GM12872 (cell line): ENCODE results near the gene PCBP3.

Experiments
- TF ChIP-seq, protein P1 (sequence below): IDR thresholded peaks from 3 replicates; pipeline ENCODE4 v1.5.1; 2011; ENCODE audit warnings: low read depth, mild to moderate bottlenecking, low read length, moderate library complexity; ENCODE audit not compliant: insufficient read depth

PCBP3 gene

DNA sequence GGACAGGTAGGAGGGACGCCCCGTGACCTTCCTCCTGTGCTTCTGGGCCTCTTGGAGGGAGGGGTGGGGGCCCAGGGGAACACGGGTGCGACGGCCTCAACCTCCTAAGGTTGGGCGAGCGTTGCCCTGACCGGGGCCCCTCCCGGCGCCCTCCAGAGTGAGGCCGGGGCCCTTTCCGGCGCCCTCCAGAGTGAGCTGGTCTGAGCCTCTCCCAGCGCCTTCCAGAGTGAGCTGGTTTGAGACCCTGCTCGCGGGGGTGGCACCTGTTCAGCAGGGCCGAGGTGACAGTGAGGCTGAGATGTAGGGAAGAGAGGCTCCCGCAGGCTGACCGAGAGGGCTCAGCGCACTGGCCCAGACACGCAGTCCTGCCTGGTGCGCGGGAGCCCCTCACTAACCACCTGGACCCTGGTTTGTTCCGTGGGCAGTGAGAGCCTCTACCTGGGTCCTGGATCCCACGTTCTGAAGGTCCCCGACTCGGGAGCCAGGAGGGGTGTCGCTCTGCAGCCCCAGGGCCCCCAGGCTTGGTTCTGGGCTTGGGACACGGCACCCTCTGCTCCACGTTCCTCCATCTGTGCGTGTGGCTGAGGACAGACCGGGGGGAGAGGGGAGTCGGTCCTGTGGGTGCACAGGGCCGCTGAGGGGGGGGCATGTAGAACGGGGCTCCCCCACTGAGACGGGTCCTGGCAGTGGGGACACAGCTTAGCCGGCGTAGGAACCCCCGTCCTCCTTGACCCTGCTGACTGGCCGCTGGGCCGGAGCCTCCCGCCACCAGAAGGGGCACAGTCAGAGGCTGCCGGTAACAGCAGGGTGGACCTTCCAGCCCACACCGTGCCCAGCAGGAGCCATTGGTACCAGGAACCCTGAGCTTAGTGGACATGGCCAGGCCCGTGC, 339.5 kb downstream of the PCBP3 start:
- TF ChIP-seq, protein P1, sequence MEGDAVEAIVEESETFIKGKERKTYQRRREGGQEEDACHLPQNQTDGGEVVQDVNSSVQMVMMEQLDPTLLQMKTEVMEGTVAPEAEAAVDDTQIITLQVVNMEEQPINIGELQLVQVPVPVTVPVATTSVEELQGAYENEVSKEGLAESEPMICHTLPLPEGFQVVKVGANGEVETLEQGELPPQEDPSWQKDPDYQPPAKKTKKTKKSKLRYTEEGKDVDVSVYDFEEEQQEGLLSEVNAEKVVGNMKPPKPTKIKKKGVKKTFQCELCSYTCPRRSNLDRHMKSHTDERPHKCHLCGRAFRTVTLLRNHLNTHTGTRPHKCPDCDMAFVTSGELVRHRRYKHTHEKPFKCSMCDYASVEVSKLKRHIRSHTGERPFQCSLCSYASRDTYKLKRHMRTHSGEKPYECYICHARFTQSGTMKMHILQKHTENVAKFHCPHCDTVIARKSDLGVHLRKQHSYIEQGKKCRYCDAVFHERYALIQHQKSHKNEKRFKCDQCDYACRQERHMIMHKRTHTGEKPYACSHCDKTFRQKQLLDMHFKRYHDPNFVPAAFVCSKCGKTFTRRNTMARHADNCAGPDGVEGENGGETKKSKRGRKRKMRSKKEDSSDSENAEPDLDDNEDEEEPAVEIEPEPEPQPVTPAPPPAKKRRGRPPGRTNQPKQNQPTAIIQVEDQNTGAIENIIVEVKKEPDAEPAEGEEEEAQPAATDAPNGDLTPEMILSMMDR, result no peak

DNA sequence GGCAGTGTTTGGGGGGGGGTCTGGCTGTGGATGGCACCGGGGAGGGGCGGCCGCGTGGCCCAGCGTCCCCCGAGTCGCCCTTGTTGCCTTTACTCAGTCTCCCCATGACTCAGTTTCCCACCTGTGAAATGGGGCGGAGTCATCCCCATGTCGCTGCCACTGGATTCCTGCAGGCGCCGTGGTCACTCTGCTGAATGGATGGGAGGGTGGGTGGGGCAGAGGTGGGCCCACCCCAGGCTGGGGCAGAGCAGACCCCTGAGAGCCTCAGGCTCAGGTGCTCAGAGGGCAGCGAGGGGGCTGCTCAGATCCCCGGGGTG, 340.1 kb downstream of the PCBP3 start:
- TF ChIP-seq, protein P1, result no peak

DNA sequence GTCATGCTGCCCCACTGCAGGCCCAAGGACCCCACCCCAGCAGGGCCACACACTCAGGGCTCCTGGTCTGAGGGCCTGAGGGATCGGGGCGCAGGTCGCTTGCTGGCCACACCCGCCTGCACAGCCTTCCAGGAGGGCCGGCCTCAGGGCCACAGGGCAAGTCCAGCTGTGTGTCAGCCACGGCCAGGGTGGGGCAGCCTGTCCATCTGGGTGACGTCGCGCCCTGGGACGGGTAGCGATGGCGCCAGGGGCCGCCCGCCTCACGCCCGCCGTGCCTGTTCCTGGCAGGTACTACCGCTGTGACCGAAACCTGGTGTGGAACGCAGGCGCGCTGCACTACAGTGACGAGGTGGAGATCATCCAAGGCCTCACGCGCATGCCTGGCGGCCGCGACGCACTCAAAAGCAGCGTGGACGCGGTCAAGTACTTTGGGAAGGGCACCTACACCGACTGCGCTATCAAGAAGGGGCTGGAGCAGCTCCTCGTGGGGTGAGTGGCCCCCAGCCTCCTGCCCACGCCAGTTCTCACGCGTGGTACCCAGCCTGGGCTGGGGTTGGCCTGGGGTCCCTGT, 340.5 kb downstream of the PCBP3 start:
- TF ChIP-seq, protein P1, result no peak

DNA sequence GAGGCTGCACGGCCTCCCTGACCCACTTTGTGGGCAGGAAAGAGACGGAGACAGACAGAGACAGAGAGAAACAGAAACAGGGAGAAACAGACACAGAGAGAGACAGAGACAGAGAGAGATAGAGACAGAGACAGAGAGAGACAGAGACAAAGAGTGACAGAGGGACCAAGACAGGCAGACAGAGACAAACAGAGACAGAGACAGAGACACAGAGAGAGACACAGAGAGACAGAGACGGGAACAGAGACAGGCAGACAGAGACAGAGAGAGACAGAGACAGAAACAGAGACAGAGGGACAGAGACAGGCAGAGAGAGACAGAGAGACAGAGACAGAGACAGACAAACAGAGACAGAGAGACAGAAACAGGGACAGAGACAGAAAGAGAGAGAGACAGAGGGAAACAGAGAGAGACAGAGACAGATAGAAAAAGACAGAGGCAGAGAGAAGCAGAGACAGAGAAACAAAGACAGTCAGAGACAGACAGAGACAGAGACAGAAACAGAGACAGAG, 341.1 kb downstream of the PCBP3 start:
- TF ChIP-seq, protein P1, result no peak

DNA sequence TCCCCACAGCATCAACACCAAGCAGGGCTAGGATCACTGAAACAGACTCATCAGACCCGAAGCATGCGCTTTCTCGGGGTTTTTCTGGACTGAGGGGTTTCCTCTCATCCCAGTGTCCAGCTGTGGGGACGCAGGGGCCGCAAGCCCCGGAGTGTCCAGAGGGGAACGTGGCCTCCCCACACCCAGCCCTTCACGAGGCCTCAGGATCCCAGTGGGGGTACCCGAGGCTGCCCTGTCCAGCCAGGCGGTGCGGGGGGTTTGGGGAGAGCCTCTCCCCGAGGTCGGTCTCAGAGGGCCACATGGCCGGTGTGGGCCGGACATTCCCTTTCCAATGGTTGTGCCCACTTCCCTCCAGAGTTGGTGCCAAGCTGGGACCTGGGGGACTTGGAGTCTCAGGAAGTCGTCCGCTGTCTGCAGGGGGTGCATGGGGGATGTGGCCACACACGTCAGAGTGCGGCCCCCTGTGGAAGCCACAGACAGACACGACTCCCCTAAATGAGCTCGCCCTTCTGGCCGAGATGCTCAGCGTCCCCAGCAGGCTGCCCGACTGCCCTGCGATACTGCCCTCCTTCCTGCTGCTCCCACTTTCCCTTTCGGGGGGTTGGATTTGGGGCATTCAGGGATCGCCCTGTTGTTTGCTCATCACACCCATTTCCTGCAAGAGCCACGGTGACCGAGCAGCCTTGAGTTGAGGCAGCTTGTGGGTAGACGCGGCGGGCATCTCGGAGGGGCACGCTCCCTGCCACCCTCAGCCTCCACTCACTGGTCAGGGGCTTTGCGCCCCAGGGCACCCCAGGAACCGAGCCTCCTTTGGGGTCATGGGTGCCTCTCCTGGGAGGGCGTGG, 342.2 kb downstream of the PCBP3 start:
- TF ChIP-seq, protein P1, result no peak

DNA sequence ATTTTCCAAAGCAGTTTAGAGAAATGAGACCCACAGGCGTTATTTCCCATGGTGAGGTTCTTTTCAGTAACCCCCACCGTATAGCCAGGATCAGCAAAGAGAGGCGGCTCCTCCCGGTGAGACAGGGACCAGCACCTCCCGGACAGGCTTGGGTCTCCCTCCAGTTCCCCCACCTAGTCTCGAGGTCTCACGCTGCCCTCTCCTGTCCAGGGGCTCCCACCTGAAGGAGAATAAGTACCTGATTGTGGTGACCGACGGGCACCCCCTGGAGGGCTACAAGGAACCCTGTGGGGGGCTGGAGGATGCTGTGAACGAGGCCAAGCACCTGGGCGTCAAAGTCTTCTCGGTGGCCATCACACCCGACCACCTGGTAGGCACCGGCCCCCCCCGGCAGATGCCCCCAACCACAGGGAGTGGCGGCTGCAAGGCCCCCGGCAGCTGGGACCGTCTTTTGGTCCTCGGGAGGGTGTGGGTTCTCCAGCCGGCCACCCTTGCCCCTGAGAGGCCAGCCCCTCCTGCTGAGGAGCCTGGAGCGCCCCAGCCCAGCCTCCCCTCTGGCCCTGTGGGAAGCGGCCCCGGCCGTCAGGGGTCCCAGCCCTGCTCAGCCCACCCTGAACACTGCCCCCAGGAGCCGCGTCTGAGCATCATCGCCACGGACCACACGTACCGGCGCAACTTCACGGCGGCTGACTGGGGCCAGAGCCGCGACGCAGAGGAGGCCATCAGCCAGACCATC, 343.0 kb downstream of the PCBP3 start:
- TF ChIP-seq, protein P1, result no peak
